ENCODE measurements around the gene CCL26. TPM values are rescaled to one million over a fixed set of nuclear protein-coding genes. Genes with fewer than 3 reads are reported as not detected.

Gene CCL26
- total RNA-seq, result 1.2 TPM
- long read RNA-seq, result 0 reads

- H3K36me3 ChIP-seq, result no peaks in the 10 kb centered on the region
- TF ChIP-seq CTCF (IDR thresholded peaks at IDR 0.05), result no peak
- H3K4me1 ChIP-seq, result no peaks in the 10 kb centered on the region
- ATAC-seq, result no peak
- H3K4me3 ChIP-seq, result no peak within 1 kb of the TSS
- H3K27ac ChIP-seq, result no peak within 1 kb of the TSS
- no peaks in the 10 kb centered on the region for H3K9me3 ChIP-seq
- no peak for DNase-seq
- intact Hi-C loops (cut with DNase I), result no loop called here
- no peaks in the 10 kb centered on the region for H3K27me3 ChIP-seq
Measured at GRCh38 chr7:75772081-75773077, at the start of gene CCL26. Gene CCL26, minus strand, starts transcription at chr7:75772211. Its CDS starts 35 bp downstream, at chr7:75772176.

- H3K9me3 ChIP-seq, result no peaks in the 10 kb centered on the region
- DNase-seq (no peak), ATAC-seq (no peak)
- TF ChIP-seq CTCF (IDR thresholded peaks at IDR 0.05), result no peak
- H3K36me3 ChIP-seq, result no peaks in the 10 kb centered on the region
- H3K27ac ChIP-seq, result no peak overlapping the region
- intact Hi-C loops (cut with DNase I), result no loop called here
- no peaks in the 10 kb centered on the region for H3K27me3 ChIP-seq
- H3K4me3 ChIP-seq, result no peak overlapping the region
- H3K4me1 ChIP-seq, result no peaks in the 10 kb centered on the region
Measured at GRCh38 chr7:75820688-75821087, 48.7 kb upstream of the CCL26 start.

GRCh38 chr7:75819711-75820110, 47.7 kb upstream of the CCL26 start:
- intact Hi-C loops (cut with DNase I), result no loop called here
- no peaks in the 10 kb centered on the region for H3K36me3 ChIP-seq
- ATAC-seq (peak; percentile 69), DNase-seq (no peak)
- H3K4me3 ChIP-seq, result no peak overlapping the region
- no peaks in the 10 kb centered on the region for H3K27me3 ChIP-seq
- no peak for TF ChIP-seq CTCF (IDR thresholded peaks at IDR 0.05)
- no peaks in the 10 kb centered on the region for H3K9me3 ChIP-seq
- no peak overlapping the region for H3K27ac ChIP-seq
- no peaks in the 10 kb centered on the region for H3K4me1 ChIP-seq

GRCh38 chr7:75818472-75818871, 46.5 kb upstream of the CCL26 start:
- no peaks in the 10 kb centered on the region for H3K36me3 ChIP-seq
- no peak overlapping the region for H3K4me3 ChIP-seq
- TF ChIP-seq CTCF (IDR thresholded peaks at IDR 0.05), result no peak
- DNase-seq (no peak), ATAC-seq (no peak)
- no peaks in the 10 kb centered on the region for H3K9me3 ChIP-seq
- intact Hi-C loops (cut with DNase I), result no loop called here
- no peaks in the 10 kb centered on the region for H3K27me3 ChIP-seq
- no peaks in the 10 kb centered on the region for H3K4me1 ChIP-seq
- H3K27ac ChIP-seq, result no peak overlapping the region

- Histone ChIP-seq H3K4me1 (no peaks in the 10 kb centered on the region), H3K27ac (no peak overlapping the region), H3K4me3 (no peak overlapping the region), H3K27me3 (no peaks in the 10 kb centered on the region), H3K9me3 (no peaks in the 10 kb centered on the region), H3K36me3 (no peaks in the 10 kb centered on the region)
- DNase-seq (no peak), ATAC-seq (peak; percentile 69)
- intact Hi-C loops (cut with DNase I), result no loop called here
- no peak for TF ChIP-seq CTCF (IDR thresholded peaks at IDR 0.05)
Measured at GRCh38 chr7:75817116-75817515, 45.1 kb upstream of the CCL26 start.

Measured in upper lobe of right lung (tissue), 1 donor.